ENCODE measurements around the gene DESI2.

GRCh38 chr1:244709476-244710368 lies 56.8 kb downstream of the DESI2 start:
- TF ChIP-seq, protein P1, sequence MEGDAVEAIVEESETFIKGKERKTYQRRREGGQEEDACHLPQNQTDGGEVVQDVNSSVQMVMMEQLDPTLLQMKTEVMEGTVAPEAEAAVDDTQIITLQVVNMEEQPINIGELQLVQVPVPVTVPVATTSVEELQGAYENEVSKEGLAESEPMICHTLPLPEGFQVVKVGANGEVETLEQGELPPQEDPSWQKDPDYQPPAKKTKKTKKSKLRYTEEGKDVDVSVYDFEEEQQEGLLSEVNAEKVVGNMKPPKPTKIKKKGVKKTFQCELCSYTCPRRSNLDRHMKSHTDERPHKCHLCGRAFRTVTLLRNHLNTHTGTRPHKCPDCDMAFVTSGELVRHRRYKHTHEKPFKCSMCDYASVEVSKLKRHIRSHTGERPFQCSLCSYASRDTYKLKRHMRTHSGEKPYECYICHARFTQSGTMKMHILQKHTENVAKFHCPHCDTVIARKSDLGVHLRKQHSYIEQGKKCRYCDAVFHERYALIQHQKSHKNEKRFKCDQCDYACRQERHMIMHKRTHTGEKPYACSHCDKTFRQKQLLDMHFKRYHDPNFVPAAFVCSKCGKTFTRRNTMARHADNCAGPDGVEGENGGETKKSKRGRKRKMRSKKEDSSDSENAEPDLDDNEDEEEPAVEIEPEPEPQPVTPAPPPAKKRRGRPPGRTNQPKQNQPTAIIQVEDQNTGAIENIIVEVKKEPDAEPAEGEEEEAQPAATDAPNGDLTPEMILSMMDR (conservative IDR thresholded peaks at IDR 0.05; ENCODE audit: low read depth, low read length), result no peak
- no peak for TF ChIP-seq EZH2 (IDR thresholded peaks at IDR 0.05; ENCODE audit: low read length, unreplicated experiment)

Measured in PC-3 (cell line).